ENCODE measurements around the gene STAT5B.

Gene STAT5B

GRCh38 chr17:42203354-42203753 is 72.8 kb downstream of the STAT5B start:
- no peak for DNase-seq (ENCODE audit: extremely low read depth, low read depth)
- TF ChIP-seq CTCF (IDR thresholded peaks at IDR 0.05; ENCODE audit: low read depth, low read length, missing control alignments): no peak
- no peak overlapping the region for H3K4me3 ChIP-seq (replicated peaks; ENCODE audit: low read depth, low read length)

GRCh38 chr17:42202696-42203095 is 73.5 kb downstream of the STAT5B start:
- no peak overlapping the region for H3K4me3 ChIP-seq (replicated peaks; ENCODE audit: low read depth, low read length)
- no peak for TF ChIP-seq CTCF (IDR thresholded peaks at IDR 0.05; ENCODE audit: low read depth, low read length, missing control alignments)
- no peak for DNase-seq (ENCODE audit: extremely low read depth, low read depth)

GRCh38 chr17:42202159-42202558 is 74.0 kb downstream of the STAT5B start:
- TF ChIP-seq CTCF (IDR thresholded peaks at IDR 0.05; ENCODE audit: low read depth, low read length, missing control alignments): no peak
- no peak for DNase-seq (ENCODE audit: extremely low read depth, low read depth)
- H3K4me3 ChIP-seq (replicated peaks; ENCODE audit: low read depth, low read length): no peak overlapping the region

- no peak for TF ChIP-seq CTCF (IDR thresholded peaks at IDR 0.05; ENCODE audit: low read depth, low read length, missing control alignments)
- no peak for DNase-seq (ENCODE audit: extremely low read depth, low read depth)
- H3K4me3 ChIP-seq (replicated peaks; ENCODE audit: low read depth, low read length): no peak overlapping the region
Measured at GRCh38 chr17:42201458-42201772, 74.8 kb downstream of the STAT5B start.

GRCh38 chr17:42200706-42201457 is 75.3 kb downstream of the STAT5B start:
- DNase-seq (ENCODE audit: extremely low read depth, low read depth): no peak
- H3K4me3 ChIP-seq (replicated peaks; ENCODE audit: low read depth, low read length): no peak overlapping the region
- TF ChIP-seq CTCF (IDR thresholded peaks at IDR 0.05; ENCODE audit: low read depth, low read length, missing control alignments): no peak

GRCh38 chr17:42199416-42200011 is 76.7 kb downstream of the STAT5B start:
- no peak for TF ChIP-seq CTCF (IDR thresholded peaks at IDR 0.05; ENCODE audit: low read depth, low read length, missing control alignments)
- no peak for DNase-seq (ENCODE audit: extremely low read depth, low read depth)
- no peak overlapping the region for H3K4me3 ChIP-seq (replicated peaks; ENCODE audit: low read depth, low read length)

All from HFF-Myc (cell line).